Measurements from ENCODE around the gene REXO1. TPM values are rescaled to one million over a fixed set of nuclear protein-coding genes. Genes with fewer than 3 reads are reported as not detected.

REXO1 gene
- total RNA-seq, 4 donors from 2014 or later: 7.5 to 16.4 (median 15.4) TPM

GRCh38 chr19:1767464-1767933, 80.8 kb downstream of the REXO1 start:
- Histone ChIP-seq H3K27ac (no peak overlapping the region), H3K36me3 (no peaks in the 10 kb centered on the region), H3K4me3 (no peak overlapping the region), H3K27me3 (peaks cover 9 to 99% (median 54%) of the 10 kb centered on the region in 4 donors), H3K9me3 (peaks cover 0 to 21% (median 18%) of the 10 kb centered on the region in 3 donors), H3K4me1 (peaks cover 0 to 7% (median 4%) of the 10 kb centered on the region in 3 donors)
- intact Hi-C loops (cut with DNase I): loop anchor here (5.0 kb wide), 1 partner anchor 95 kb away; no protein-coding TSS in a partner anchor
- TF ChIP-seq POLR2A (IDR thresholded peaks at IDR 0.05): no peak
- peak; percentile 87 to 99 (median 93) for TF ChIP-seq CTCF (IDR thresholded peaks at IDR 0.05)
- DNase-seq: no peak
- WGBS, 2 donors: 25% methylated on average over 2 of the region's 21 CpGs; no CpG with 5 or more reads in 1 of the 2 donors

GRCh38 chr19:1766800-1767352, 81.4 kb downstream of the REXO1 start:
- no peak for TF ChIP-seq POLR2A (IDR thresholded peaks at IDR 0.05)
- peaks cover 15 to 100% (median 60%) of the 10 kb centered on the region in 4 donors for H3K27me3 ChIP-seq
- H3K27ac ChIP-seq: no peak overlapping the region
- H3K36me3 ChIP-seq: no peaks in the 10 kb centered on the region
- WGBS, 2 donors: 0 to 20% methylated on average over 1 to 2 of the region's 10 CpGs
- DNase-seq: no peak
- H3K4me3 ChIP-seq: no peak overlapping the region
- H3K9me3 ChIP-seq: peaks cover 0 to 21% (median 18%) of the 10 kb centered on the region in 3 donors
- intact Hi-C loops (cut with DNase I): loop anchor here (5.0 kb wide), 1 partner anchor 95 kb away; no protein-coding TSS in a partner anchor
- peaks cover 0 to 7% (median 4%) of the 10 kb centered on the region in 3 donors for H3K4me1 ChIP-seq

- Histone ChIP-seq H3K27me3 (peaks cover 17 to 100% (median 65%) of the 10 kb centered on the region in 4 donors), H3K27ac (no peak overlapping the region), H3K4me3 (no peak overlapping the region), H3K4me1 (peaks cover 0 to 7% (median 4%) of the 10 kb centered on the region in 3 donors), H3K36me3 (no peaks in the 10 kb centered on the region), H3K9me3 (peaks cover 0 to 14% (median 12%) of the 10 kb centered on the region in 3 donors)
- TF ChIP-seq POLR2A (IDR thresholded peaks at IDR 0.05) (no peak), CTCF (IDR thresholded peaks at IDR 0.05) (no peak)
- intact Hi-C loops (cut with DNase I): loop anchor here (5.0 kb wide), 1 partner anchor 94 kb away; no protein-coding TSS in a partner anchor
- DNase-seq: no peak
- WGBS, 2 donors: 6 to 12% methylated on average over 14 to 15 of the region's 38 CpGs
These were observed 82.1 kb downstream of the REXO1 start for GRCh38 chr19:1765904-1766799.

Other genes with a start within 250 kb of the REXO1 start
- 10 to 100 TPM; 47.1 to 74.4 (median 59.1) TPM for gene UQCR11, start 243.0 kb downstream of the REXO1 start, total RNA-seq
- gene TCF3, start 195.9 kb downstream of the REXO1 start, total RNA-seq: 10 to 100 TPM; 29.9 to 66.0 (median 47.9) TPM
- not detected for gene ONECUT3, start 95.0 kb downstream of the REXO1 start, total RNA-seq
- 1 to 10 TPM in 2 of 4 donors, under 1 TPM in 2; 0.57 to 3.0 (median 1.4) TPM for gene ATP8B3, start 36.2 kb downstream of the REXO1 start, total RNA-seq
- 10 to 100 TPM in 1 of 4 donors, 1 to 10 TPM in 3; 8.3 to 13.5 (median 9.1) TPM for gene KLF16, start 15.1 kb upstream of the REXO1 start, total RNA-seq
- gene ABHD17A, start 37.0 kb upstream of the REXO1 start, total RNA-seq: 10 to 100 TPM; 78.4 to 91.7 (median 82.9) TPM
- gene ADAT3, start 56.9 kb upstream of the REXO1 start, total RNA-seq: 10 to 100 TPM in 2 of 4 donors, 1 to 10 TPM in 2; 4.7 to 20.4 (median 11.1) TPM
- 100 to 1,000 TPM in 1 of 4 donors, 10 to 100 TPM in 3; 49.8 to 144 (median 83.9) TPM for gene SCAMP4, start 56.9 kb upstream of the REXO1 start, total RNA-seq
- 10 to 100 TPM; 40.4 to 68.9 (median 60.3) TPM for gene CSNK1G2, start 92.7 kb upstream of the REXO1 start, total RNA-seq
- 10 to 100 TPM; 42.3 to 79.0 (median 63.8) TPM for gene BTBD2, start 167.2 kb upstream of the REXO1 start, total RNA-seq
- 100 to 1,000 TPM; 147 to 300 (median 189) TPM for gene MKNK2, start 202.8 kb upstream of the REXO1 start, total RNA-seq
- 10 to 100 TPM; 22.9 to 26.9 (median 23.6) TPM for gene MOB3A, start 247.8 kb upstream of the REXO1 start, total RNA-seq
- 10 to 100 TPM in 1 of 4 donors, 1 to 10 TPM in 2, not detected in 1; 3.0 to 11.4 (median 3.2) TPM for gene IZUMO4, start 248.4 kb upstream of the REXO1 start, total RNA-seq